TTC549 (cell line): Measurements from ENCODE around the gene PGA4.
"Not testable (repeated sequence)": the region's sequence is repeated elsewhere in the genome, so short reads cannot be mapped to it uniquely, and the experiment has no call there.

Source experiments
- FAIRE-seq: peaks from 2 replicates; lab custom pipeline; 2012; peaks lifted over from hg19 to GRCh38; lab: Jason Lieb, UNC

Gene PGA4

GRCh38 chr11:61250796-61251765 is 28.9 kb downstream of the PGA4 start:
- FAIRE-seq: not testable (repeated sequence)

GRCh38 chr11:61252332-61252731 is 30.2 kb downstream of the PGA4 start:
- not testable (repeated sequence) for FAIRE-seq

GRCh38 chr11:61254403-61255025 is 32.4 kb downstream of the PGA4 start:
- no peak for FAIRE-seq

GRCh38 chr11:61256710-61257482 is 34.7 kb downstream of the PGA4 start:
- no peak for FAIRE-seq

GRCh38 chr11:61258546-61258945 is 36.4 kb downstream of the PGA4 start:
- FAIRE-seq: no peak

- no peak for FAIRE-seq
Observed at GRCh38 chr11:61259363-61259762, 37.2 kb downstream of the PGA4 start.

- FAIRE-seq: no peak
Observed at GRCh38 chr11:61264371-61264770, 42.2 kb downstream of the PGA4 start.

- no peak for FAIRE-seq
Observed at GRCh38 chr11:61264795-61265194, 42.6 kb downstream of the PGA4 start.

- FAIRE-seq: no peak
Observed at GRCh38 chr11:61265357-61265756, 43.2 kb downstream of the PGA4 start.

GRCh38 chr11:61266602-61267001 is 44.5 kb downstream of the PGA4 start:
- FAIRE-seq: no peak

GRCh38 chr11:61267437-61267841 is 45.3 kb downstream of the PGA4 start:
- no peak for FAIRE-seq

GRCh38 chr11:61268588-61269250 is 46.6 kb downstream of the PGA4 start:
- no peak for FAIRE-seq

GRCh38 chr11:61270354-61271076 is 48.4 kb downstream of the PGA4 start:
- no peak for FAIRE-seq

GRCh38 chr11:61272731-61273130 is 50.6 kb downstream of the PGA4 start:
- no peak for FAIRE-seq

- no peak for FAIRE-seq
Observed at GRCh38 chr11:61273178-61274078, 51.3 kb downstream of the PGA4 start.

- FAIRE-seq: no peak
Observed at GRCh38 chr11:61274084-61274483, 51.9 kb downstream of the PGA4 start.

GRCh38 chr11:61275191-61275590 is 53.0 kb downstream of the PGA4 start:
- no peak for FAIRE-seq

- no peak for FAIRE-seq
Observed at GRCh38 chr11:61277186-61278000, 55.2 kb downstream of the PGA4 start.

- FAIRE-seq: no peak
Observed at GRCh38 chr11:61278001-61278470, 55.9 kb downstream of the PGA4 start.
